ENCODE measurements around the gene CD300E.

CD300E gene

GRCh38 chr17:74561586-74561985 lies 62.0 kb downstream of the CD300E start:
- DNase-seq = no peak

Data from 8988T (cell line).